Motor neuron (in vitro differentiated cells): ENCODE results near the gene RNF39. TPM values are rescaled to one million over a fixed set of nuclear protein-coding genes. Genes with fewer than 3 reads are reported as not detected.
A peak's percentile ranks its signal among the peaks of the same experiment; 100 is the strongest.
"Not testable (repeated sequence)": the region's sequence is repeated elsewhere in the genome, so short reads cannot be mapped to it uniquely, and the experiment has no call there.

Experiments used
- ATAC-seq, 8 experiments: fragments of 200-7000 bp; cut with Tn5 transposase; replicated peaks in 6 of 8; 2 replicates each; pipeline ENCODE4 v1.8.0; 2021; ENCODE audit warnings: mild to moderate bottlenecking in 8 of 8, moderate library complexity in 8 of 8
- H3K27ac ChIP-seq, 2 donors: fragments of 250-450 bp; sonication (Bioruptor Pico); 2 replicates each; pipeline ENCODE4 v1.9.0; 2021; ENCODE audit warnings: antibody characterized with exemption in 2 of 2, mild to moderate bottlenecking in 2 of 2, moderate library complexity in 1 of 2
- H3K4me1 ChIP-seq, 2 donors: fragments of 250-450 bp; sonication (Bioruptor Pico); replicated peaks in 1 of 2; 2 replicates each; pipeline ENCODE4 v1.6.1; 2021; ENCODE audit warnings: antibody characterized with exemption in 2 of 2, mild to moderate bottlenecking in 2 of 2, moderate library complexity in 1 of 2
- H3K4me3 ChIP-seq, 5 donors: fragments of 250-450 bp; sonication (Bioruptor Pico); 2 replicates each; pipeline ENCODE4 v1.9.0; 2021; ENCODE audit warnings: antibody characterized with exemption in 5 of 5, mild to moderate bottlenecking in 5 of 5, moderate library complexity in 4 of 5
- WGBS, 10 experiments: fragments of 450-650 bp; shearing (Covaris generic); methylation state at CpG; one replicate each; pipeline ENCODE4 v1.0.0; 2022; 5-methylcytosine and 5-hydroxymethylcytosine counted together
- in situ Hi-C, 9 experiments: fragments of 400-800 bp; cut with MboI; loops; one replicate each; pipeline ENCODE4 v1.15.0; 2021; ENCODE audit warnings: low sequenced_read_pairs in 9 of 9, low pct_unique_long_range_greater_than_20kb in 2 of 9; ENCODE audit not compliant: unreplicated experiment in 9 of 9
- total RNA-seq, 8 experiments: library from RNA; unstranded; fragments of 300-600 nt; gene quantifications; 2 replicates each; pipeline versions ENCODE4 v1.2.3 to v1.2.4, GENCODE V29; 2022

The RNF39 gene
- total RNA-seq, 8 experiments from 2014 or later, result 0.49 to 2.3 (median 1.1) TPM

DNA sequence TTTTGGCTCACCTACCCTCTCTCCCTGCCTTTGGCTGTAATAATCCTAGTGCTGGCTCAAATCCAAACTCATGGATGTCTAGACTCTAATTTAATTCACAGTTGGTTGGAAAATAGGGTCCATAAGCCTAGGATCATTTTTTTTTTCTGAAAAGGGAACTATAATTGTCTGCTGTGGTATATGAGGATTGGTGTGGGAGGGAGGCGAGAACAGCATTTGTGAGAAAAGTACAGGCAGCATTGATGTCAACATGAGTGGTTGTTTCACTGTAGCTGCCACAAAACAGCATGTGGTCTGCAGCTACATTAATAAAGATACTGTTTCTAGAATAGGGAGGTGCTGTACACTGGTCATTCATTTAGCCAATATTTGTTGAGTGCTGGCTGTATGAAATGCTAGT is 33.1 kb downstream of the RNF39 start:
- 100% methylated on average over 1 of the region's 1 CpG; no CpG with 5 or more reads in 5 of the 10 experiments for WGBS, 10 experiments
- in situ Hi-C loops, result no loop called here
- ATAC-seq, result peak in 1 of 8 experiments; percentile 16

DNA sequence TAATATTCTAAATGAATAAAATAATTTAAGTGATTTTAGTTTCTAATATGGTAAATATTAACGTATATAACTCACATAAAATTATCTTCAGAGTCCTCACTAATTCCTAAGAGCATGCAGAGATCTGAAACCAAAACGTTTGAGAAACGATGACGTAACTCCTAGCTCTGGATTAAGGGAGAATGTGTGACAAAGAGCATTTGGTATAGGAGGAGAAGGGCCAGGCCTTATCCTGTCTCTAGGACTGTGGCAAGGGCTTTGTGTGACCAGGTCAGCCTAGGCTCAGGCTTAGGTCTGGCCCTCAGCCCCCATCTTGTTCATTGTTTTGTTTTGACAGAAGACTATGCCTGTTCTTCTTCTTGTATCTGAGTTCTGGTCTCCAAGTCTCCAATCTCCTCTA is 33.7 kb downstream of the RNF39 start:
- WGBS, 10 experiments, result 47 to 100% (median 77%) methylated on average over 1 to 4 of the region's 4 CpGs
- Histone ChIP-seq H3K4me3 (no peak overlapping the region), H3K4me1 (no peaks in the 10 kb centered on the region), H3K27ac (no peak overlapping the region)
- in situ Hi-C loops, result no loop called here
- ATAC-seq, result no peak

More for the DNA sequence above, 33.1 kb downstream of the RNF39 start:
- Histone ChIP-seq H3K4me1 (no peaks in the 10 kb centered on the region), H3K4me3 (no peak overlapping the region), H3K27ac (no peak overlapping the region)

DNA sequence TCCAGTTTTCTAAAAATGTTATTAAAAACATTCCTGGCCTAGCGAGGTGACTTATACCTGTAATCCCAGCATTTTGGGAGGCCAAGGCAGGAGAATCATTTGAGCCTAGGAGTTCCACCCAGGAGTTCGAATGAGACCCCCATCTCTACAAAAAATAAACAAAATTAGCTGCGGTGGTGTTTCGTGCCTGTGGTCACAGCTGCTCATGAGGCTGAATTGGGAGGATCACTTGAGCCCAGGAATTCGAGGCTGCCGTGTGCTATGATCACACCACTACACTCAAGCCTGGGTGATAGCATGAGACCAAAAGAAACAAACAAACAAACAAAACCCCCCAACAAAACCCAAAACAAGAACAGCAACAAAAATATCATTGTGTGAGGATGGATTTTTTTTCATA is 34.3 kb downstream of the RNF39 start:
- no peak for ATAC-seq
- Histone ChIP-seq H3K4me3 (no peak overlapping the region), H3K27ac (no peak overlapping the region), H3K4me1 (no peaks in the 10 kb centered on the region)
- in situ Hi-C loops, result no loop called here
- WGBS, 10 experiments, result 59 to 100% (median 81%) methylated on average over 1 to 6 of the region's 6 CpGs; no CpG with 5 or more reads in 2 of the 10 experiments

DNA sequence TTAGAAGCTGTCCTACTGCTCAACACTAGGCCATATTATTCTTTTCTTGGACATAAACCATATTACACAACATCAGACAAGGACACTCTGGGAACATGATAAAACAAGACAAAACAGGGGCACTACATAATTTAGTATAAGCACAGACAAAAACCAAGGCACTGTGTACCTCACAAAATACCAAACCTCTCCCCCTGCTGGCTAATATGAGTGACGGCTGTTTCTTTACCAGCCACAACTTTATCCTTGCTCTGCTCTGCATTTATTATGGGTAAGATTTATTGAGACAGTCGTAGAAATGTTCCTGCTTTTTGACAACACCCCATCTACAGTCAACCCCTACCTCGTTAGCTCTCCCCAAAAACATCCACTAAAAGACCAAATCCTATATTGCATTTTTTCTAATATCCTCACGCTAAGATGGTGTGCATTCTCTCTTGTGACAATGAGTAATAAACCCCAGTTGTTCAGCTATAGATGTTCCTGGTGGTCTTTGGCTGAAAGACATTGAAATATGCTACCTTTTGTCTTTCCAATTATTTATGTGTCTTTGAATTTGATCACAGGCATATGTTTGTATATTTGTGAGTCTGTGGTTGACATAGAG is 38.3 kb downstream of the RNF39 start:
- WGBS, 10 experiments, result 17 to 82% (median 45%) methylated on average over 2 to 4 of the region's 4 CpGs; no CpG with 5 or more reads in 1 of the 10 experiments
- peak in 3 of 8 experiments; percentile 81 to 90 (median 87) for ATAC-seq
- H3K4me3 ChIP-seq, result no peak overlapping the region
- no peaks in the 10 kb centered on the region for H3K4me1 ChIP-seq
- H3K27ac ChIP-seq, result no peak overlapping the region
- in situ Hi-C loops, result no loop called here

- Histone ChIP-seq H3K4me1 (no peaks in the 10 kb centered on the region), H3K4me3 (no peak overlapping the region), H3K27ac (no peak overlapping the region)
- 100% methylated on average over 1 of the region's 1 CpG; no CpG with 5 or more reads in 7 of the 10 experiments for WGBS, 10 experiments
- no peak for ATAC-seq
- in situ Hi-C loops, result no loop called here
Measured at GRCh38 chr6:30035784-30036183, 39.8 kb downstream of the RNF39 start.

DNA sequence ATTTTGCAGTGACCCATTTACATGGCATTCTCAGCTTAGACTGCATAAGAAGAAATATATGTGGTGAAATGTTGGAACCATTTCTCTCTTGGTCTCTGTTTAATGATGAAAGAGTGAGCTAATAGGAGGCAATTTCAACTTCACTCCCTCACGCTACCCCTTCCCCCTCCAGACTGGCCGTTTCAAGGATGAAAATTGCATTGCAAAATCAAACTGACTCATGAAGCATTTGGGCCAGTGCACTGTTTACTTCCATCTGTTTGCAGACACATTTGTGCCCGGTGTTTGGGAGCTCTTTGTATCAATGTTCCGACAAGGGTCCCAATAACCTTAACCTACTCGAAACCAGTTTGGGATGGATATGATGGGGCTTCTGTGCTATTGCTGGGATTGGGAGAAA is 42.1 kb downstream of the RNF39 start:
- WGBS, 10 experiments, result 58 to 96% (median 80%) methylated on average over 1 to 5 of the region's 5 CpGs; no CpG with 5 or more reads in 1 of the 10 experiments
- peak in 5 of 8 experiments; percentile 32 to 89 (median 62) for ATAC-seq
- H3K27ac ChIP-seq, H3K4me3 ChIP-seq, in situ Hi-C loops, H3K4me1 ChIP-seq: not testable (repeated sequence)

- no peak overlapping the region for H3K4me3 ChIP-seq
- in situ Hi-C loops, result no loop called here
- no peaks in the 10 kb centered on the region for H3K4me1 ChIP-seq
- ATAC-seq, result no peak
- H3K27ac ChIP-seq, result no peak overlapping the region
Measured at GRCh38 chr6:30031381-30031780, 44.2 kb downstream of the RNF39 start.

DNA sequence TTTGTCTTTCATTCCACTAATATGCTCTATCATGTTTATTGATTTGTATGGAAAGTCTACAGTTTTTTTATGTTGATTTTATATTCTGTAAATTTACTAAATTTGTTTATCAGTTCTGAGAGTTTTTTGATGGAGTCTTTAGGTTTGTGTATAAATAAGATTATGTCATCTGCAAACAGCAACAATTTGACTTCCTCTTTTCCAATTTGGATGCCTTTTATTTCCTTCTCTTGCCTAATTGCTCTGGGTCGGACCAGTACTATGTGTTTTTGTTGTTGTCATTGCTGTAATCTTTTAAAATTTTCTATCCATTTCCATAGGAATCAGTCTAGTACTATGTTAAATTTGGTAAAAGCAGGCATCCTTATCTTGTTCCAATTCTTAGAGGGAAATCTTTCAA is 46.0 kb downstream of the RNF39 start:
- no peak overlapping the region for H3K27ac ChIP-seq
- 40 to 100% (median 100%) methylated on average over 1 of the region's 1 CpG for WGBS, 10 experiments
- no peak for ATAC-seq
- no peak overlapping the region for H3K4me3 ChIP-seq
- no peaks in the 10 kb centered on the region for H3K4me1 ChIP-seq
- in situ Hi-C loops, result no loop called here

- in situ Hi-C loops, result no loop called here
- no peak for ATAC-seq
- WGBS, 10 experiments, result 71 to 100% (median 100%) methylated on average over 1 of the region's 1 CpG; no CpG with 5 or more reads in 3 of the 10 experiments
- Histone ChIP-seq H3K4me1 (no peaks in the 10 kb centered on the region), H3K4me3 (no peak overlapping the region), H3K27ac (no peak overlapping the region)
Measured at GRCh38 chr6:30025186-30025585, 50.4 kb downstream of the RNF39 start.

DNA sequence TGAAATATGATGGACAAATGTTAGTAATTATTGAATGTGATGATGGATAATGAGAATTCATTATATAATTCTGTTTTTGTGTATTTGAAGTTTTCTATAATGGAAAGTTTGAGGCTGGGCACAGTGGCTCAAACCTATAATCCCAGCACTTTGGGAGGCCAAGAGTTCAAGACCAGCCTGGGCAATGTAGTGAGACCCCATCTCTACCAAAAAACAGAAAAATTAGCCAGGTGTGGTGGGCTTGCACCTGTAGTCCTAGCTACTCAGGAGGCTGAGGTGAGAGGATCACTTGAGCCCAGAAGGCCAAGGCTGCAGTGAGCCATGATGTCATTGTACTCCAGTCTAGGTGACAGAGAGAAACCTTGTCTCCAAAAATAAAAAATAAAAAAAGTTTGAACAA is 52.9 kb downstream of the RNF39 start:
- H3K4me3 ChIP-seq, H3K27ac ChIP-seq, ATAC-seq, H3K4me1 ChIP-seq: not testable (repeated sequence)
- in situ Hi-C loops, result loop anchor here in 2 of 9 experiments (25.0 kb wide), 2 partner anchors 185 to 285 kb away; partner anchors contain the start of gene HLA-G (in 1 of the 2)

- Histone ChIP-seq H3K4me3 (no peak overlapping the region), H3K4me1 (no peaks in the 10 kb centered on the region), H3K27ac (no peak overlapping the region)
- 48 to 100% (median 83%) methylated on average over 1 to 3 of the region's 3 CpGs for WGBS, 10 experiments
- in situ Hi-C loops, result loop anchor here in 2 of 9 experiments (25.0 kb wide), 2 partner anchors 185 to 285 kb away; partner anchors contain the start of gene HLA-G (in 1 of the 2)
- ATAC-seq, result no peak
Measured at GRCh38 chr6:30022189-30022588, 53.4 kb downstream of the RNF39 start.

- Histone ChIP-seq H3K4me1 (no peaks in the 10 kb centered on the region), H3K27ac (no peak overlapping the region), H3K4me3 (no peak overlapping the region)
- 17 to 100% (median 100%) methylated on average over 1 of the region's 1 CpG; no CpG with 5 or more reads in 5 of the 10 experiments for WGBS, 10 experiments
- in situ Hi-C loops, result loop anchor here in 2 of 9 experiments (25.0 kb wide), 2 partner anchors 183 to 283 kb away; partner anchors contain the start of gene HLA-G (in 1 of the 2)
- no peak for ATAC-seq
Measured at GRCh38 chr6:30020626-30021025, 54.9 kb downstream of the RNF39 start.
